Activated T-helper 1 cell treated with Interleukin-2 at 50 U/mL for 16 hours (primary cell): ENCODE data around the gene WDR59.
"Not testable (repeated sequence)": the region's sequence is repeated elsewhere in the genome, so short reads cannot be mapped to it uniquely, and the experiment has no call there.

Source experiments
- DNase-seq: peaks from one replicate; pipeline ENCODE4 v3.0.0-alpha.2; 2020; ENCODE audit warnings: low read depth

The WDR59 gene

GRCh38 chr16:74973304-74973703 is 11.6 kb downstream of the WDR59 start:
- no peak for DNase-seq

- no peak for DNase-seq
Observed at GRCh38 chr16:74954763-74955162, 30.2 kb downstream of the WDR59 start.

- DNase-seq, result no peak
Observed at GRCh38 chr16:74951681-74952080, 33.2 kb downstream of the WDR59 start.

GRCh38 chr16:74951206-74951605 is 33.7 kb downstream of the WDR59 start:
- no peak for DNase-seq

- no peak for DNase-seq
Observed at GRCh38 chr16:74950511-74950910, 34.4 kb downstream of the WDR59 start.

- no peak for DNase-seq
Observed at GRCh38 chr16:74949309-74949708, 35.6 kb downstream of the WDR59 start.

- DNase-seq, result no peak
Observed at GRCh38 chr16:74944466-74944865, 40.5 kb downstream of the WDR59 start.

- DNase-seq, result no peak
Observed at GRCh38 chr16:74942977-74943918, 41.7 kb downstream of the WDR59 start.

GRCh38 chr16:74942566-74942965 is 42.4 kb downstream of the WDR59 start:
- DNase-seq, result no peak

GRCh38 chr16:74939688-74940087 is 45.2 kb downstream of the WDR59 start:
- DNase-seq, result no peak

- no peak for DNase-seq
Observed at GRCh38 chr16:74936902-74937560, 47.9 kb downstream of the WDR59 start.

GRCh38 chr16:74931445-74931844 is 53.5 kb downstream of the WDR59 start:
- DNase-seq, result no peak

- no peak for DNase-seq
Observed at GRCh38 chr16:74929636-74930035, 55.3 kb downstream of the WDR59 start.

GRCh38 chr16:74926805-74927204 is 58.1 kb downstream of the WDR59 start:
- DNase-seq, result no peak

- DNase-seq, result no peak
Observed at GRCh38 chr16:74923766-74924460, 61.0 kb downstream of the WDR59 start.

GRCh38 chr16:74922150-74923138 is 62.5 kb downstream of the WDR59 start:
- no peak for DNase-seq

- DNase-seq, result no peak
Observed at GRCh38 chr16:74921051-74921450, 63.9 kb downstream of the WDR59 start.

GRCh38 chr16:74909665-74910064 is 75.3 kb downstream of the WDR59 start:
- no peak for DNase-seq

GRCh38 chr16:74908759-74909158 is 76.2 kb downstream of the WDR59 start:
- DNase-seq, result not testable (repeated sequence)

- DNase-seq, result no peak
Observed at GRCh38 chr16:74903901-74904678, 80.8 kb downstream of the WDR59 start.

- no peak for DNase-seq
Observed at GRCh38 chr16:74903120-74903519, 81.8 kb downstream of the WDR59 start.
